Thyroid gland (tissue), 4 donors: ENCODE data around the gene DOK4.

ENCODE experiments used
- CTCF ChIP-seq, 6 experiments: fragments of 200-600 bp in 3 of 6; fragments of 450-650 bp in 3 of 6; sonication (generic) in 3 of 6; IDR thresholded peaks; one replicate each; pipeline ENCODE4 v1.5.1; 2016 to 2019; ENCODE audit warnings: antibody characterized with exemption in 6 of 6, mild to moderate bottlenecking in 2 of 6, inconsistent platforms in 1 of 6, moderate library complexity in 1 of 6
- POLR2A ChIP-seq, 2 donors: fragments of 450-650 bp; IDR thresholded peaks; one replicate each; pipeline ENCODE4 v1.6.1; 2017; ENCODE audit warnings: antibody characterized with exemption in 2 of 2, mild to moderate bottlenecking in 2 of 2, moderate library complexity in 1 of 2

GRCh38 chr16:57516773-57517172, 30.5 kb upstream of the DOK4 start:
- TF ChIP-seq CTCF (IDR thresholded peaks at IDR 0.05) (no peak), POLR2A (IDR thresholded peaks at IDR 0.05) (no peak)
